HG02870 (cell line): ENCODE results near the gene ZNF207.
"Not testable (repeated sequence)": the region's sequence is repeated elsewhere in the genome, so short reads cannot be mapped to it uniquely, and the experiment has no call there.

ENCODE experiments used
- ATAC-seq: cut with Tn5 transposase; IDR thresholded peaks from one replicate; pipeline ENCODE4 v1.9.1; 2021; ENCODE audit warnings: mild to moderate bottlenecking, moderate library complexity; ENCODE audit not compliant: unreplicated experiment

Gene ZNF207

GRCh38 chr17:32349854-32350665 is at the start of gene ZNF207:
ZNF207 (plus strand) TSS chr17:32350157; CDS start chr17:32350286, 129 bp downstream.
- peak; percentile 82 for ATAC-seq

GRCh38 chr17:32302037-32302436 is 47.9 kb upstream of the ZNF207 start:
- no peak for ATAC-seq

- ATAC-seq, result no peak
These were observed 46.9 kb upstream of the ZNF207 start for GRCh38 chr17:32302860-32303649.

GRCh38 chr17:32303781-32304288 is 46.1 kb upstream of the ZNF207 start:
- no peak for ATAC-seq

GRCh38 chr17:32305049-32305448 is 44.9 kb upstream of the ZNF207 start:
- ATAC-seq, result no peak

GRCh38 chr17:32307658-32308057 is 42.3 kb upstream of the ZNF207 start:
- no peak for ATAC-seq

GRCh38 chr17:32311028-32311536 is 38.9 kb upstream of the ZNF207 start:
- ATAC-seq, result no peak

- ATAC-seq, result no peak
These were observed 35.3 kb upstream of the ZNF207 start for GRCh38 chr17:32314636-32315035.

GRCh38 chr17:32315171-32315570 is 34.8 kb upstream of the ZNF207 start:
- no peak for ATAC-seq

- ATAC-seq, result not testable (repeated sequence)
These were observed 33.3 kb upstream of the ZNF207 start for GRCh38 chr17:32316653-32317052.

- no peak for ATAC-seq
These were observed 32.6 kb upstream of the ZNF207 start for GRCh38 chr17:32317353-32317752.

- ATAC-seq, result no peak
These were observed 31.9 kb upstream of the ZNF207 start for GRCh38 chr17:32318071-32318470.

GRCh38 chr17:32319548-32319905 is 30.4 kb upstream of the ZNF207 start:
- ATAC-seq, result no peak

- not testable (repeated sequence) for ATAC-seq
These were observed 29.9 kb upstream of the ZNF207 start for GRCh38 chr17:32320080-32320479.

- ATAC-seq, result no peak
These were observed 29.1 kb upstream of the ZNF207 start for GRCh38 chr17:32320847-32321246.

GRCh38 chr17:32323046-32323445 is 26.9 kb upstream of the ZNF207 start:
- no peak for ATAC-seq

GRCh38 chr17:32323811-32324491 is 26.0 kb upstream of the ZNF207 start:
- ATAC-seq, result no peak

GRCh38 chr17:32327911-32328310 is 22.0 kb upstream of the ZNF207 start:
- no peak for ATAC-seq

GRCh38 chr17:32330147-32330546 is 19.8 kb upstream of the ZNF207 start:
- ATAC-seq, result no peak

- ATAC-seq, result no peak
These were observed 18.5 kb upstream of the ZNF207 start for GRCh38 chr17:32331243-32332040.
